Measurements from ENCODE around the gene NRCAM.
A peak's percentile ranks its signal among the peaks of the same experiment; 100 is the strongest.

Gene NRCAM

GRCh38 chr7:108268200-108268820 lies 187.9 kb downstream of the NRCAM start:
- no peak for TF ChIP-seq GATA2 (IDR thresholded peaks at IDR 0.05; ENCODE audit: low read depth, low read length)
- no peak for TF ChIP-seq GATA3 (IDR thresholded peaks at IDR 0.05; ENCODE audit: low read depth, low read length)

GRCh38 chr7:108267615-108268014 lies 188.6 kb downstream of the NRCAM start:
- TF ChIP-seq GATA2 (IDR thresholded peaks at IDR 0.05; ENCODE audit: low read depth, low read length): no peak; the same call in 1 of the 2 replicates
- no peak for TF ChIP-seq GATA3 (IDR thresholded peaks at IDR 0.05; ENCODE audit: low read depth, low read length)

- TF ChIP-seq GATA2 (IDR thresholded peaks at IDR 0.05; ENCODE audit: low read depth, low read length) (no peak), GATA3 (IDR thresholded peaks at IDR 0.05; ENCODE audit: low read depth, low read length) (no peak)
These were observed 189.7 kb downstream of the NRCAM start for GRCh38 chr7:108266491-108266890.

- TF ChIP-seq GATA2 (IDR thresholded peaks at IDR 0.05; ENCODE audit: low read depth, low read length) (peak; percentile 19; the same call in 1 of the 2 replicates), GATA3 (IDR thresholded peaks at IDR 0.05; ENCODE audit: low read depth, low read length) (no peak)
These were observed 190.2 kb downstream of the NRCAM start for GRCh38 chr7:108266035-108266434.

- no peak for TF ChIP-seq GATA2 (IDR thresholded peaks at IDR 0.05; ENCODE audit: low read depth, low read length)
- TF ChIP-seq GATA3 (IDR thresholded peaks at IDR 0.05; ENCODE audit: low read depth, low read length): no peak
These were observed 191.2 kb downstream of the NRCAM start for GRCh38 chr7:108265007-108265406.

GRCh38 chr7:108263425-108263824 lies 192.8 kb downstream of the NRCAM start:
- no peak for TF ChIP-seq GATA2 (IDR thresholded peaks at IDR 0.05; ENCODE audit: low read depth, low read length)
- TF ChIP-seq GATA3 (IDR thresholded peaks at IDR 0.05; ENCODE audit: low read depth, low read length): no peak

GRCh38 chr7:108261560-108262255 lies 194.5 kb downstream of the NRCAM start:
- TF ChIP-seq GATA3 (IDR thresholded peaks at IDR 0.05; ENCODE audit: low read depth, low read length) (no peak), GATA2 (IDR thresholded peaks at IDR 0.05; ENCODE audit: low read depth, low read length) (no peak)

- no peak for TF ChIP-seq GATA2 (IDR thresholded peaks at IDR 0.05; ENCODE audit: low read depth, low read length)
- no peak for TF ChIP-seq GATA3 (IDR thresholded peaks at IDR 0.05; ENCODE audit: low read depth, low read length)
These were observed 198.3 kb downstream of the NRCAM start for GRCh38 chr7:108257954-108258353.

GRCh38 chr7:108254259-108254658 lies 202.0 kb downstream of the NRCAM start:
- no peak for TF ChIP-seq GATA2 (IDR thresholded peaks at IDR 0.05; ENCODE audit: low read depth, low read length)
- TF ChIP-seq GATA3 (IDR thresholded peaks at IDR 0.05; ENCODE audit: low read depth, low read length): no peak

GRCh38 chr7:108253275-108254044 lies 202.8 kb downstream of the NRCAM start:
- peak; percentile 41; the same call in 1 of the 2 replicates for TF ChIP-seq GATA3 (IDR thresholded peaks at IDR 0.05; ENCODE audit: low read depth, low read length)
- peak; percentile 19; the same call in 1 of the 2 replicates for TF ChIP-seq GATA2 (IDR thresholded peaks at IDR 0.05; ENCODE audit: low read depth, low read length)

- no peak for TF ChIP-seq GATA3 (IDR thresholded peaks at IDR 0.05; ENCODE audit: low read depth, low read length)
- no peak for TF ChIP-seq GATA2 (IDR thresholded peaks at IDR 0.05; ENCODE audit: low read depth, low read length)
These were observed 204.1 kb downstream of the NRCAM start for GRCh38 chr7:108252177-108252576.

GRCh38 chr7:108251700-108252099 lies 204.5 kb downstream of the NRCAM start:
- TF ChIP-seq GATA2 (IDR thresholded peaks at IDR 0.05; ENCODE audit: low read depth, low read length) (no peak), GATA3 (IDR thresholded peaks at IDR 0.05; ENCODE audit: low read depth, low read length) (no peak)

GRCh38 chr7:108249453-108249852 lies 206.8 kb downstream of the NRCAM start:
- TF ChIP-seq GATA3 (IDR thresholded peaks at IDR 0.05; ENCODE audit: low read depth, low read length) (no peak), GATA2 (IDR thresholded peaks at IDR 0.05; ENCODE audit: low read depth, low read length) (no peak)

- TF ChIP-seq GATA2 (IDR thresholded peaks at IDR 0.05; ENCODE audit: low read depth, low read length) (no peak), GATA3 (IDR thresholded peaks at IDR 0.05; ENCODE audit: low read depth, low read length) (no peak)
These were observed 207.4 kb downstream of the NRCAM start for GRCh38 chr7:108248821-108249220.
